HG03039 (cell line): Measurements from ENCODE around the gene PANK3.
"Not testable (repeated sequence)": the region's sequence is repeated elsewhere in the genome, so short reads cannot be mapped to it uniquely, and the experiment has no call there.

Experiments
- ATAC-seq: cut with Tn5 transposase; IDR thresholded peaks from one replicate; pipeline ENCODE4 v1.9.1; 2021; ENCODE audit warnings: mild to moderate bottlenecking, moderate library complexity; ENCODE audit not compliant: unreplicated experiment

The PANK3 gene

DNA sequence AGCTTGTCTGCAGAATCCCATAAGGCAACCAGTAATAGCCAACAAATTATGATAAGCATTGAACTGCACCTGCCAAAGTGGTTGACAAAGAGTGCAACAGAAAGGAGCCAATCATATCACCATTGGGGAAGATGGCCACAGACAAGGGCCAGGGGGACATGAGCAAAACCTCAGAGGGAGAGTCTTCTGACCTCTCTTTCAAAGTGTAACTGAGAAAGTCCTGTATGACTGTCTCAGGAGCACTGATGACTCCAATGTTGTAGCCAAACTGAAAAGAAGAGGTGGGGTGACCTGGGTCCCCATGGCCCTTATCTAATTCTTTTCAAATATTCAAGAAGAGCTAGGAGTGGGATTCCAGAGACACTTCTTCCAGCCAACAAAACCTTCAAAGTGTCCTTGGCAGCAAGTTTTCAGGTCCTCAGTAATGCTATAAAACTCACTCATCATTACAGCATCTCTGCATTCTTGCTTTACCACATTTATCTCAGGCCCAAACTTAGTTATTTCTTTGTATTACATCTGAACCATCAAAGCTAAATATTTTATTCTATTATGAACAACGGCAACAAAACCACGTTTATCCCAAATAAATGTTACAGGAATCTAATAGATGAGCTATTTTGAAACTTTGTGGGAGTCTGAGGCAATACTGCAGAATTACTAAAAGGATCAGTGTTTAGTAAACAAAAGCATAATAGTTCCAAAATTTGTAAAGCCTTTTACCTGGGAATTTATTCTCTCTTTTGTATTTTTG lies 25.6 kb downstream of the PANK3 start:
- no peak for ATAC-seq

DNA sequence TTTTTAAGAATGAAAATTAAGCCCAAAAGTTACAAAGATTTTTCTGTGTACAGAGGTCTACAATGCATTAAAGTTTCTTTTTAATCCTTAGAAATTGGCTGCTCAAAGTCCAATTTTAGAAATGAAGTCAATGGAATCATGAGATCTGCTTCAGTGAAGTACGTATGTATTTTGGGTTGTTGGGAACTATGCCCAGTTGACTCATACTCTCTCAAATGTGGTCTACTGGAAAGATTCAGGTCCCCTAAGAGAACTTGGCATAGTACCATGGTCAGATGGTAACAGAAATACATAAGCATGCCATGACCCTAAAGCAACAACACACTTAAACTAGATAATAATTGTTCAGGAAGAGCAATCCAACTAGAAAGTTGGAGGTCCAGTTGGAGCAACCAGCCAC lies 27.0 kb downstream of the PANK3 start:
- ATAC-seq: no peak

DNA sequence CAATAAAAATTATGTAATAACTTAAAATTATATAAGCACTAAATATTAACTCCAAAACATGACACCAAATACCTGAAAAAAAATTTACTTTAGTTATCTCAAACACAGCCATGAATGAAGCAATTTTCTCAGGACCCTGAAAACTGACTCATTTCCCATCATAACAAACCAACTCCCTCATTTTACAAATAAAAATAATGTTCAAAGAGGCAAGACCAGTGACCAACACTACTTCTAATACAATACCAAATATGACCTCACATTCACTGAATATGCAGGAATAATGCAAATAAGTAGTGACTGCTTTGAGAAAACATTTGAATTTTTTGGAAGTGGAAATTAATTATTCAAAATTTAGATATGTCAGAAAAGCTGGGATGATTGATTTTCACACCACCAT lies 28.5 kb downstream of the PANK3 start:
- ATAC-seq: no peak

DNA sequence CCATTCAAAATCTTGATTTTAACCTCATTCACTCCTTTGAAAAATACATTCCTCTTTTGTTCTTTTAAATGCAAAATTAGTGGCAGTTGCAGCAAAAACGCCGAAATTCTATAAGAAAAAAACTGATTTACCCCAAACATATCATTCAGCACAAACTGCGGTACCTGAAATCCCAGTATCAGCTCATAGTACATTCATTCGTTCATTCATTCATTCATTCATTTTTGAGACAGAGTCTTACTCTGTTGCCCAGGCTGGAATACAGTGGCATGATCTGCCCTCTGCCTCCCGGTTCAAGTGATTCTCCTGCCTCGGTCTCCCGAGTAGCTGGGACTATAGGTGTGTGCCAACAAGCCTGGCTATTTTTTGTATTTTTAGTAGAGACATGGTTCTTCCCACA lies 29.6 kb downstream of the PANK3 start:
- no peak for ATAC-seq

DNA sequence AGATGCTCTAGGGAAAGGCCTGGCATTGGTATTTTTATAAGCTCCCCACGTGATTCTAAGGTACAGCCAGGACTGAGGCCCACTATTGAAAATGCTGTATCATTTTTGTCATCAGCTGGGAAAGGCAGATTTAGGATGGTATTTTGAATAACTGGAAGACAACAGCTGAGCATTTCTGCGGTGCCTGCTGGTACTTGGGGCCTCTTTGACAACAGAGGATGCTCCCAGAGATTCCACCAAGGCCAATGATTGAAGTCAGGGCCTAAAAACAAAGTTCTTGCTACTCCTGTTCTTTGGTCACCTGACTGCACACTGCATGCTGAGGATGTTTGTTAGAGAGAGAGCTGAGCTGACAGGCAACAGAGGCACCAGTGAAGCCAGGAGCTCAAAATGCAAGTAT lies 42.0 kb downstream of the PANK3 start:
- ATAC-seq: no peak

DNA sequence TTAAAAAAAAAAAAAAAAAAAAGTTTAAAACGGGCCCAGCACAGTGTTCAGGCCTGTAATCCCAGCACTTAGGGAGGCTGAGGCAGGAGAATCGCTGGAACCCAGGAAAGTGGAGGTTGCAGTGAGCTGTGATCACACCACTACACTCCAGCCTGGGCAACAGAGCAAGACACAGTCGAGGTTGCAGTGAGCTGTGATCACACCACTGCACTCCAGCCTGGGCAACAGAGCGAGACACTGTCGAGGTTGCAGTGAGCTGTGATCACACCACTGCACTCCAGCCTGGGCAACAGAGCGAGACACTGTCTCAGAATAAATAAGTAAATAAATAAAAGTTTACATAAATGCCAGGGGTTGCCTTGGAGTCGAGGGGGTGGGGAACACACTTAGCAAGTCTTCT lies 44.8 kb downstream of the PANK3 start:
- ATAC-seq: not testable (repeated sequence)

DNA sequence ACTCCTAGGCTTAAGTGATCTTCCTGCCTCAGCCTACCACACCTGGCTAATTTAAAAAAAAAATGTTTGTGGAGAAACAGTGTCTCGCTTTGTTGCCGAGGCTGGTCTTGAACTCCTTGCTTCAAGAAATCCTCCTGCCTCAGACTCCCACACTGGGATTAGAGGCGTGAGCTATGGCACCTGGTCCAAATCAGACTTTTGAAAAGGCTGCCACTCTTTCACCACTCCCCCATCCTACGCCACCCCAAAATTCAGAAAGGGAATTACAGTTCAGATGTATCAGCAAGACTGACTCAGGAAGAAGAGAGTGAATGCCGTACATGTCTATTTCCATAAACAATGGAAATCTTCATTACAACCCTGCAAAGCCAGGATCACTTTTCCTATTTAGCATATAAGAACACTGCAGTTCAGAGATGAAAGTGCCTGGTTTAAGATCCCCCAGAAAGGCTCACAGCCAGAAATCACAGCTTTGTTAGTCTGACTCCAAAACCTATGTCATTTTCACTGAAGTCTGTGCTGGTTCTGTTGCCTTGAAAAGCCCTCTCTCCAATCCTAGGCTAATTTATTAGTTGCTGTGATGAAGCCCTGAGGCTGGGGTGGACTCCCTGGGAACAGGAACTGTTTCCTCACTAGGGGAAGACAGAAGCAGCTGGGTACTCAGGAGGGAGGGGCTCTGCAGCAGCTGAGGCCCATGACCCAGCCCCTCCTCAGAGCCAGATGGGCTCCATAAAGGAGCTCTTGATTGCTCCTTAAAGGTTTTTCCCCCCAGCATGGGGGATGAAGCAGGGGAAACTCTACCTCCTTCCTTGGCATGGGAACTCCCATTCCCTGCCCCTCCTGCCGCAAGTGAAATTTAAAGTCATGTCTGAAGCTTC lies 46.9 kb downstream of the PANK3 start:
- no peak for ATAC-seq

DNA sequence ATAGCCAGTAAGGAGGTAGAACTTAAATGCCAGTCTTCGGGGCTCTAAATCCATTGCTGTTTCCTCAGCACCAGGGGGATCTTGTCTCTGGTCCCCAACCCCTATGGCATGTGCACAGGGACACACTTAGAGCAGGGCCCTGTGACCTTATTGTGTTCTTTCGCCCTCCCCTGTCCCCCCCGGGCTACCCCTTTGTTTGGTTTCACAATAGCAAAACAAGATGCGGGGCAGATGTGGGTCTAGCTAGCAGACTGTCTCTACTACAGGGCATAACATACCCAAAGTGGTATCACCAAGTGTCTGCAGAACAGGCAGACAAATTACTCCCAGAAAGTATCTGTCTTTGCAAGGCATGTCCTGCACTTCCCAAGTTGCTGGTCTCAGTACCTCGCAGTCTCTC lies 48.0 kb downstream of the PANK3 start:
- no peak for ATAC-seq

DNA sequence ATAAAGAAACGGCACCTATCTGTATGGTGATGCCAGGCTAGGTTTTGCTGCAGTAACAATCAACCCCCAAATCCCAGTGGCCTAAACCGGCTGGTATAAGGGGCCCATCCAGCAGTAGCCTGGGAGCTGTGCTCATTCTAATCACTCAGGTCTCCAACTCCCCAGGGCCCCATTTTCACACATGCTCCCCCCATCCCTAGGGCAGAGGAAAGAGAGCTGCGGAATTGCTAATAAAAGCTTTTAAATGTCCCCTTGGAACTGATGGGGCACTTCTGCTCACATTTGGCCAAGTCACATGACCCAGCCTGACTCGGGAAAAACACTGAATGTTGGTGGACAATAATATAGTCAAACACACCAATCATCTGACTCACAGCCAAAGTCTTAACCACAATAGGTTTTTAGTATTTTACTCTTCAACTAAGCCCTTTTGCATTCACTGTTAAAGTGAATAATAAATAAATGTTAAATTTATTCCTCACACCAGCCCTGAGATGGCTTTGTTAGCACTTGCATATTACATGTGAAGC lies 48.5 kb downstream of the PANK3 start:
- no peak for ATAC-seq

DNA sequence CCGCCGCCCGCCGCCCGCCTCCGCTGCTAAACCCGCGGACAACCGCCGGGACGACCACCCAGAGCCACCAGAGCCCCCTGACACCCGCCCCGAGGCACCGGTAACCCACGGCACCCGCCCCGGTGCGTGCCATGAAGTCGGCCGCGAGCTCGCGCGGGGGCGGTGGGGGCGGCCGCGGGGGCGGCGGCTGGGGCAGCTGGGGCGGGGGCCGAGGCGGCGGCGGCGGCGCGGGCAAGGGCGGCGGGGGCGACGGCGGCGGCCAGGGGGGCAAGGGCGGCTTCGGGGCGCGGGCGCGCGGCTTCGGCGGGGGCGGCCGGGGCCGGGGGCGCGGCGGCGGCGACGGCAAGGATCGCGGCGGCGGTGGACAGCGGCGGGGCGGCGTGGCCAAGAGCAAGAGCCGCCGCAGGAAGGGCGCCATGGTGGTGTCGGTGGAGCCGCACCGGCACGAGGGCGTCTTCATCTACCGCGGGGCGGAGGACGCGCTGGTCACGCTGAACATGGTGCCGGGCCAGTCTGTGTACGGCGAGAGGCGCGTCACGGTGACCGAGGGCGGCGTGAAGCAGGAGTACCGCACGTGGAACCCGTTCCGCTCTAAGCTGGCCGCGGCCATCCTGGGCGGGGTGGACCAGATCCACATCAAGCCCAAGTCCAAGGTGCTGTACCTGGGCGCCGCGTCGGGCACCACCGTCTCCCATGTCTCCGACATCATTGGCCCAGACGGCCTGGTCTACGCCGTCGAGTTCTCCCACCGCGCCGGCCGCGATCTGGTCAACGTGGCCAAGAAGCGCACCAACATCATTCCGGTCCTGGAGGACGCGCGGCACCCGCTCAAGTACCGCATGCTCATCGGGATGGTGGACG lies 49.6 kb downstream of the PANK3 start:
- no peak for ATAC-seq

DNA sequence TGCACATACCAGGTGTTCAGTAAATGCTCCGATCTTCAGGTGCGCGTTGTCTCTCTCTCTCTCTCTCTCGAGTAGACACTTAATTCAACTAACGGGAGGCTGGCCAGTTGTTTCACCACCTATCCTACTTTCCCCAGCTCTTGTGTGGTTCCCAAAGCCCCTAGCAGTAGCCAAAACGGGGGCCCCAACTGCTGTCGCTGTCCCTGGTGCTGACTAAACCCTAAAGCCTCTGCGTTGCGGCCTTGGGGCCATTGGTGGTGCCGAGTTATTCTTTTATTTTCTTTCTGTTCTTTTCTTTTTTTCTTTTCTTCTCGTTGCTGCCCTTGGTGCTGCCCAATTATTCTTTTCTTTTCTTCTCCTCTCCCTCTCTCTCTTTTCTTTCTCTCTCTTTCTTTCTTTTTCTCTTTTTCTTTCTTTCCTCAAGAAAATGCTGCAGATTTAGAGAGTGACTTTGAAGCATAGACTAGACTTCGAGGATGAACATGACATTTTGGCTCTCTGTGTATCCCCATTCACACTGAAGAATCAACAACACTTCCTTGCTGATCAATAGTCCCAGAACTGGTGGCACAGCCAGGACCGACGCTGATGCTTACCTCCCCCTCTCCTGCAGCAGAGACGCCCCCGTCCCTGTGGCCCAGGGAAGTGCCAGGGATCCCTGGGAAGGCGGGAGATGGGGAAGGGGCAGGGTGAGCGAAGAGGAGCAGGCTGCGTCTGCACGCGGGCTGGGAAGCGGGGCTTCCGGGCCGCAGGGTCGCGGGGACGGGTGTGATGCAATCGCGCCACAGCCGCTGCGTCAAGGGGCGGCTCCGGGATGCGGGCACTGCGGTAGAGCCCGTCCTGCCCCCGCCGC lies 50.4 kb downstream of the PANK3 start, which contains the start of gene FBLL1:
TSS of gene FBLL1 (plus strand) at position 785 of the 853 bp plus-strand sequence. CDS start 200 bp downstream, outside the sequence.
- no peak for ATAC-seq

DNA sequence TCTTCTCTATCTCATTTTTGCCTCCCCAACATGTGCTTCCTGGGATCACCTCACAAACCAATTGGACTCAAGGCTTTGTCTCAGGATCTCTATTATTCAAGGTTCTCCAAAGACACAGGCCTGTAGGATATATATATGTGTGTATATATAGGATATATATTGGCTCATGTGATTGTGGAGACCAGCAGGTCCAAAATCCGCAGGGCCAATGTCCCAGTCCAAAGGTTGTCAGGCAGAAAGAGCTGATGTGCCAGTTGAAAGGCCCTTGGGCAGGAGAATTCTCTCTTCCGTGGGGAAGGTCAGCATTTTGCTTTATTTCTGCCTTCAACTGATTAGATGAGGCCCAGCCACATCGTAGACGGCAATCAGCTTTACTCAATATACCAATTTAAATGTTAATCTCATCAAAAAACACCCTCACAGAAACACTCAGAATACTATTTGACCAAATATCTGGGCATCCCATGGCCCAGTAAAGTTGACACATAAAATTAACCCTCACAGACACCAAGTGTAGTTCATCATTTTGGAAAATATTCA lies 51.3 kb downstream of the PANK3 start:
- ATAC-seq: no peak

DNA sequence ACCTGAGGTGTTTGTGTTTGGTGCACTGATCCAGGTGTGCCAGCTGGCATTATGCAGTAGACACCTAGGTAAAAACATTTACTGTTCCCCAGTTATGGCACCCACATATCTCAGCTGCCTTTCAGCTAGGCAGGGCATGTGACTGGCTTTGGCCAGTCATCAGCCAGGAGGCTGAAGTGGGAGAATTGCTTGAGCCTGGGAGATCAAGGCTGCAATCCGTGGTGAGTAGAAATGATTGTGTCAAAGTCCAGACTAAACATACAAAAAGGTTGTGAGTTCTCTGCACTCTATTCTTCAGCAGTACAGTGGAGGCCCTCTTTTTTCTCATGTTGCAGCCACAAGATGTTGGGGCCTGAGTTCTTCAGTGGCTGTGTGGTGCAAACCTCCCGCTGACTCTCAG lies 53.3 kb downstream of the PANK3 start:
- no peak for ATAC-seq

DNA sequence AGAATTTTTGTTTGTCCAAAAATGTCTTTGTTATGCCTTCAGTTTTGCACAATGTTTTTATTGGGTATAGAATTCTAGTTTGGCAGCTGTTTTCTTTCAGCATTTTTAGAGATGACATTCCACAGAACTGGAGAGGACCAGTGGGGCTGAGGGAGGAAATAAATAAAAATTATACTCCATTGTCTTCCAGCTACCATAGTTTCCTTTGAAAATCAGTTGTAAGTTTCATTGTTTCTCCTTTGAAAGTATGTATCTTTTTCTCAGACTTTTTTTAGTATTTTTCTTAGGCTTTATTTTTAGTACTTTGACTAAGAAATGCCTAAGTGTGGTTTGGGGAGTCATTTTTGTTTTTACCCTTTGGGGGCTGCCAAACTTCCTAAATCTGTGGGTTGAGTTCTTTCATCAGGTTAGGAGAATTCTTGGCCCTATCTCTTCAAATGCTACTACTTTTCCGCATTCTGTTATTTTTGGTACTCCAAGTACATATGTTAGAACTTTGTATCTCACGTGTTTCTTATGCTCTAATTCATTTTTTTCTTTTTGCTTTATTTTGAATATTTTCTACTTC lies 65.2 kb downstream of the PANK3 start:
- no peak for ATAC-seq

DNA sequence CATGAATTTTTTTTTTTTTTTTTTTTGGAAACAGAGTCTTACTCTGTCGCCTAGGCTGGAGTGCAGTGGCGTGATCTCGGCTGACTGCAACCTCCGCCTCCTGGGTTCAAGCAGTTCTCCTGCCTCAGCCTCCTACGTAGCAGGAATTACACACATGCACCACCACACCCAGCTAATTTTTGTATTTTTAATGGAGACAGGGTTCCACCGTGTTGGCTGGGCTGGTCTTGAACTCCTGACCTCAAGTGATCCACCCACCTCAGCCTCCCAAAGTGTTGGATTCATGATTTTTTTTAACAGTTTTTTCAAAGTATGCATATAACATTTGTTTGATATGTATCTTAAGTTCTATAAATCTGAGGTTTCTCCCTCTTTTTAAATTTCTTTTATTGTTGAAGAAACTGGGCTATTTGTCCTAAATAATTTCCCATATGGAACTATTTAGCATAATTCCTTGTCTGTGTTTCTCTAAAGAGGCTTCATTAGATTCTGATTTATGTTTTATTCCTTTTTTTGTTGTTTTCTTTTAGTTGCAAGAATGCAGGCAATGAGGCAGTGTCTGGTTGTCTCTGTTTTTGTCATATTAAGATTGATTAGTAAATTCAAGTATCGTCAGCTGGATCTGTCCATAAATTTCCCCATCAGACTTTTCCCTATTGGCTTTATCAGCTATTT lies 76.5 kb downstream of the PANK3 start:
- ATAC-seq: no peak
